Measurements from ENCODE around the gene IQCE.
"Not testable (repeated sequence)": the region's sequence is repeated elsewhere in the genome, so short reads cannot be mapped to it uniquely, and the experiment has no call there.

Gene IQCE

GRCh38 chr7:2555121-2556052, 3.4 kb upstream of the IQCE start, which contains the start of gene BRAT1:
Gene BRAT1, minus strand, starts transcription at chr7:2555524. Its CDS starts 1,093 bp downstream, at chr7:2554431.
- DNase-seq, result peak; percentile 84

GRCh38 chr7:2559283-2559950, 638 bp downstream of the IQCE start:
- DNase-seq, result no peak

GRCh38 chr7:2563955-2564354, 5.2 kb downstream of the IQCE start:
- DNase-seq, result not testable (repeated sequence)

DNA sequence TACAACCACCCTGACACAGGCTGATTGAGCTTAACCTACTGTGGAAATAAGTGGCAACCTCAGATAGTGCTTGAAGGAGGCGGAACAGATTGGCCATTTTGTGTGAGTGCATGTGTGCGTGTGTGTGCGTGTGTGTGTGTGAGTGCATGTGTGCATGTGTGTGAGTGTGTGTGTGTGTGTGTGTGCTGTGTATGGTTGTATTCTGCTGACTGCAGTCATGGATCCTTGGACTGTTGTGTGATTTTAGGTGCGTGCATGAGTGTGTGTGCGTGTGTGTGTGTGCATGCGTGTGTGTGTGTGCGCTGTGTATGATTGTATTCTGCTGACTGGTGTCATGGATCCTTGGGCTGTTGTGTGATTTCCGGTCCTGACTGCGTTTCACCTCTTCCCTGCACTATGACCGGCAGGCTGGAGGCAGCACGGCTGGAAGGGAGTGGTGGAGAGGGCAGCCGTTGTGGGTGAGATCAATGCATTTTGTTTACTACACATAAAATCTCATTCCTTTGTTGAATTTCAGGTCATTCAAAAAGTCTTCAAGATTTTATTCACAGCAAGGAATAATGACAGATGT, 6.3 kb downstream of the IQCE start:
- no peak for DNase-seq

DNA sequence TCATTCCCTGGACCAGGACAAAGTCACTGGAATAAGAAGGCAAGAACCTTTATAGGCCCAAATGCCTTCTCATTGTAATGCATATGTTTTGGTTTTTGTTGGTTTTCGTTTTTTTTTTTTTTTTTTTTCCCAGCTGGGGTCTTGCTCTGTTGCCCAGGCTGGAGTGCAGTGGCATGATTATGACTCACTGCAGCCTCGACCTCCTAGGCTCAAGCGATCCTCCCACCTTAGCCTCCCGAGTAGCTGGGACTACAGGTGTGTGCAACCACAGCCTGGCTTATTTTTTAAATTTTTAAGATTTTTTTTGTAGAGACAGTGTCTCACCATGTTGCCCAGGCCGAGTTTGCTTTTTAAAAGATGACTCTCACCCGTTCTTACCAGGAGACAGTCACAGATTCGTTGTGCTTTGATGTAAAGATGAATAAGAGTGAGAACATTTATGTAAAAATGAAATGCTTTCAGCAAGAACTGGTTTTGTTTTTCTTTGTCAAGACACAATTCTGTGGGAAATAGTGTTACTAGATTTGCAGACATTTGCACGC, 7.6 kb downstream of the IQCE start:
- no peak for DNase-seq

DNA sequence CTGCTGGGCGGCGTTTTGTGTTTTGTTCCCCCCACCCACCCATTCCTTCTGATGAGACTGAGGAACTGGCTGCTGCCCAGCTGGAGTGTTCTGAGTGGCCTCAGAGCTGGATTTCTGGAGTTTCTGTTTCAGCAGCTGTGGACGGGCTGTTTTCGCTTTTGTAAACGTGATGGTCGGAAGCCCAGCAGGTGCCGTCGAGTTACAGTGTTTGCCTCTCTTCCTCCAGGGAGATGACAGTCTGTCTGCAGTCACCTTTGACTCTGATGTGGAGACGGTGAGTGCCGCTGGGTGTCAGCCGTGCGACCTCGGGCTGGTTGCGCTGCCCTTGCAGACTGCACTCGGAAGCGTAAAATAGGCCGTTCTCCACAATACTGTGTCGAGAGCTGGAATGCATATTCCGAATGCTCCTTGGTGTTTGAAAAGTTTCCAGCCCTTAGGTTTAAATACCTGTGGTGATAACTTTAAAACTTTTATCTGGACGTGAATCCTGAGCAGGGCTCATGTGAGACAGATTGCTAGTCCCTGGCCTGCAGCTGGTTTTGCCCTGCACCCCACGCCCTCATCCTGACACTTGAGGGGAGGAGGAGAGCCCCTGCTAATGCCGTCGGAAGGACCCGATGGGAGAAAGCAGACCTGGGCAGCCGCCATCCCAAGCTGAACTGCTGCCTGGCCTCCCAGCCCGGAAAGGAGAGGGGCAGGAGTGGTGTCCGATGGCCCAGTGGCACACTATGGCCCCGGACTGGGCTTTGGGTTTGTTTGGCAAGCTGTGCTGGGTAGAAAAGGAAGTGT, 8.3 kb downstream of the IQCE start:
- DNase-seq, result no peak

DNA sequence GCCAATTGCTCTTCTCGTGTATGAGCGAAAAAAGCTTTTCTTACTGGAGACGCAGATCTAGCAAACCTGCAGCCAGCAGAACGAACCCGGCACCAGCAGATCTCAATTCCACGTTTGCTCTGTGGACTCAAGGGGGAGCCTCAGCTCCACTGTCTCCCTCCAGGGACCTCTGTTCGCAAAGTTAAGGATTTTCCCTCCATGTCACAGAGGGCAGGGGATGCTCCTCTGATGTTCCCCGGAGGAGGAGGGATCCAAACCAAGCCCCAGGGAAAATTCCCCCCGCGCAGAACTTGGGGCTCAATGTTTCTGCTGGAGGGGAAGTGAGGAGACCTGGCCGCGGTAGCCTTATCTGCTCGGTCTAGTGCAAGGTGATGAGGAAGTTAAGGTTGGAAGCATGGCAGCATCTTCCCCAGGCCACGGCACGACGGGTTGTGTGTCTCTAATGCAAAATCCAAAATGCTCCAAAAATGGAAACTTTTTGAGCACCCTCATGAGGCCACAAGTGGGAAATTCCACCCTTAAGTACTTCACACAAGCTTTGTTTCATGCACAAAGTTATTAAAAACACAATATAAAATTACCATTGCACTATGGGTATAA, 9.0 kb downstream of the IQCE start:
- no peak for DNase-seq

DNA sequence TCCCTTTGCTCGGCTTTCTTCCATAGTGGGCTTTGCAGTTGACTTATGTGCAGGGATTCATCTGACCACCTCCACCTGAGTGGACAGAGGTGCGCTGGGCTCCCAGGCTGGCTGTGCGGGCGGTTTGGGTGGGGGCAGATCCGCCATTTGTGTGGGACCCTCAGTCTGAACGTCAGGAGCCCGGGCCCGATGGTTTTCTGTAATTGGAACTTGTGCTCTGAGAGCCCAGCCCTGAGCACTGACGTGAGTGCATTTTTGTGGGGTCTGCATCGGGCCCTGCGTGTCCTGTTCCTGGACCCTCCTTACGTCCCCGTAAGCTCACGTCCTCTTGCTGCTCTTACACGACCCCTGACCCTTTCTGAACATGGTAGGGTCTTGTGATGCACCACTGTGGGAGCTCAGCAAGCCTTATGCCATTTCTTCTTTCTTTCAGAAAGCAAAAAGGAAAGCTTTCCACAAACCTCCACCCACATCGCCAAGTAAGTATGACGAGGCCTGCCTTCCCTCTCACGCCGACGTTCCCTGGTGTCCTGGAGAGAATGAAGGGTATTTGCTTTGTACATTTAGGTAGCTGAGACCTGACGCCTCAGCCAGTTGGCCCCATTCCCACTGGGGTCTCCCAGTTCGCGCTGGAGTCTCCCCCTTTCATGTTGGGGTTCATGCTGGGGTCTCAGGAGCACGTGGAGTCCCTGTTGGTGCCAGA, 9.9 kb downstream of the IQCE start:
- no peak for DNase-seq

- DNase-seq, result no peak
Measured at GRCh38 chr7:2569421-2569820, 10.6 kb downstream of the IQCE start.

DNA sequence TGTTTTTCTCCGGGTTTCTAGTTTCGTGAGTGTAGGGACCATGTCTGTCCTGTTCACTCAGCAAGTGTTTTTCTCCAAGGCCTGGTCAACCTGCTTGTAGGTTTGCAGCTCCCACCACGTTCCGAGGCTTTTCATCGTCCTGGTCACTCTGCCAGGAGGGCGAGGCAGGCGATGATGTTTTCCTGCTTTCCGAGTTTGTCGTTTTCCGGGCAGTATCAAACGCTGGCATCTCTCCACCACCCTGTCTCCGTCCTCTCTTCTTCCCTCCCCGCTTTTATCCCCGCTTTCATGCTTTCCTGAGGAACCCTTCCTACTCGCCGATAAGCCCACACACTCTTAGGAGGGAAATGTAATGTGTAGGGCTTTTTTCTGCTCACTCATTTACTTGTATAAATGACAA, 11.2 kb downstream of the IQCE start:
- DNase-seq, result no peak

DNA sequence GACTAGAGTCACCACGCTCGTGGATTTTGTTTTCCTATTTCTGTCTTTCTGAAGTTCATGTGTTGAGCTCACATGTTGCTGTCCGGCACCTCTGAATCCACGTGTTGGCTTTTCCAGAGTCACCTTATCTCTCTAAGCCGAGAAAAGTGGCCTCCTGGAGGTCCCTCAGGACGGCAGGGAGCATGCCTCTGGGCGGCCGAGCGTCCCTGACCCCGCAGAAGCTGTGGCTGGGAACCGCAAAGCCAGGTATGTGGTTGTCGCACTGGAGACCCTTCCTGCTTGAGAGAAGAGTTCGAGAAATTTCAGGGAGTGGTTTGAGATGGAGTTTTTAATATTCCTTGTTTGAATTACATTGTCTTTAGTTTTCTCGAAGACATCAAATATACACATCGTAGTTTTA, 12.6 kb downstream of the IQCE start:
- DNase-seq, result no peak

- no peak for DNase-seq
Measured at GRCh38 chr7:2572101-2572842, 13.5 kb downstream of the IQCE start.

- no peak for DNase-seq
Measured at GRCh38 chr7:2573761-2574160, 15.0 kb downstream of the IQCE start.

GRCh38 chr7:2575046-2575732, 16.4 kb downstream of the IQCE start:
- DNase-seq, result no peak

DNA sequence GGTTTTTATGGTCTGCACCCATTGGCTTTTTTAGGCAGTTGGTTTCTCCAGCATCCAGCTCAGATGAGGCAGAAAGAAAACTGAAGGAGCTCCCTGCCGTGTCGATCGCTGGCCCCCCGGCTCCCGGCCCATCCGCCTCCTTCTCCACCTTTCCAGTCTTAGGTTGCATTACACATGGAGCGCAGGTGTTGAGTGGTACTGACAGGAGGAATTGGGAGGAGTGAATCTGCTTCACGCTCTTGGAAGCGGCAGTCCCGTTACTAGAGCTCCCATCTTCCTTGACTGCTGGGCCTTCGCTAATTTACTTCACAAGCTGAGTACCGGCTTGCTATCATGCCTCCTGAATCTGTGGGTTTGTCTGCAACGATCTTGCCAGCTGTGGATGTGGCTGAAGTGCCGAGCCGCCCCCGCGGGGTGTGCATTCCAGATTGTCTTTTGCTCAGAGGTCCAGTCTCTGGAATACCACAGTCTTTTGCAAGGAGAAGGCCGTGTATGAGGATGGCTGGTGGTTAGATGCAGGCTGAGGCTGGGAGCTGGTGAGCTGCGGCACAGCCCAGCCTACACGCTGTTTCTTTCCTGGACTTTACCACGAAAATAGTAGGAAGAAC, 17.1 kb downstream of the IQCE start:
- no peak for DNase-seq

DNA sequence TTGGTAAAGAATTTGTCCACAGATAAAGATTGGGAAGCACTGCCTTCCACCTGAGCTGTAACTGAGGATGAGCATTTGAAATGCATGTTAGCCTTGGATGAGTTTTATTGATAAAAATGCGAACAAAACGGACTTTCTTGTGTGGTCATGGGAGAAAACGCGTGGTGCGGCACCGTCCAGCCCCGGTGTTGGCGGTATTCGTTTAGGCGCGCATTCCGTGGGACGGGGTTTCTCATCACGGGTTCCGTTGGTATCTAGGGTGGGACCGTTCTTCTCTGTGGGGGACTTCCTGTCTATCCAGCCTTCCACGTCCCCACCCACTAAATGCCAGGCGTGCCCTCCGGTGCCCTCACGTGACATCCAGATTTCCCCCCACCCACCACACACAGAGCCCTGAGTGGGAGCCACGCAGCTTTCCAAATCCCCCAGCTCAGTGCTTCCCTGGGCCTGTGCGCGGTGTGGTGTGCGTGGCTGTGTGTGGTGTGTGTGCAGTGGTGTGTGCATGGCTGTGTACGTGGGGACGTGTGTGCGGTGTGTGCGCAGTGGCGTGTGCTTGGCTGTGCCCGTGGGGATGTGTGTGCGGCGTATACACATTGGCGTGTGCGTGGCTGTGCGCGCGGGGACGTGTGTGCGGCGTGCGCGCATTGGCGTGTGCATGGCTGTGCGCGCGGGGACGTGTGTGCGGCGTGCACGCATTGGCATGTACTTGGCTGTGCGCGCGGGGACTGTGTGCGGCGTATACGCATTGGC, 18.1 kb downstream of the IQCE start:
- no peak for DNase-seq

DNA sequence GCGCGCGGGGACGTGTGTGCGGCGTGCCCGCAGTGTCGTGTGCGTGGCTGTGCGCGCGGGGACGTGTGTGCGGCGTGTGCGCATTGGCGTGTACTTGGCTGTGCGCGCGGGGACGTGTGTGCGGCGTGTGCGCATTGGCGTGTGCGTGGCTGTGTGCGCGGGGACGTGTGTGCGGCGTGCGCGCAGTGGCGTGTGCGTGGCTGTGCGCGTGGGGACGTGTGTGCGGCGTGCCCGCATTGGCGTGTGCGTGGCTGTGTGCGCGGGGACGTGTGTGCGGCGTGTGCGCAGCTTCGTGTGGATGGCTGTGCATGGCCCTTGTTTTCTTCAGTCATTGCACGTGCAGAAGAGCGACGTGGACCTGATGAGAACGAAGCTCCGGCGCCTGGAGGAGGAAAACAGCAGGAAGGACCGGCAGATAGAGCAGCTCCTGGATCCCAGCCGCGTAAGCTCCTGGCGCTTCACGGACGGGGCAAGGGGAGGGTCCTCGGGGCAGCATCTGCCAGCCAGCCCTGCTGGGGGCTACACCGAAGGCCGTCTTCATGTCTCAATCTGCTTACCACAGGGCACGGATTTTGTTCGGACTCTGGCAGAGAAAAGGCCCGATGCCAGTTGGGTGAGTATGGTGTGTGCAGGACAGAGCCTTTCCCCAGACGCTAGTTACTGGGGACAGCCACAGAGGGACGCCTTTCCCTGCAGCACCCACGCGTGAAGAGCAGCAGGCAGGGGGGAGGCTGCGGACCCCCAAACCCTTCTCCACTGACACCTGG, 19.3 kb downstream of the IQCE start:
- no peak for DNase-seq

DNA sequence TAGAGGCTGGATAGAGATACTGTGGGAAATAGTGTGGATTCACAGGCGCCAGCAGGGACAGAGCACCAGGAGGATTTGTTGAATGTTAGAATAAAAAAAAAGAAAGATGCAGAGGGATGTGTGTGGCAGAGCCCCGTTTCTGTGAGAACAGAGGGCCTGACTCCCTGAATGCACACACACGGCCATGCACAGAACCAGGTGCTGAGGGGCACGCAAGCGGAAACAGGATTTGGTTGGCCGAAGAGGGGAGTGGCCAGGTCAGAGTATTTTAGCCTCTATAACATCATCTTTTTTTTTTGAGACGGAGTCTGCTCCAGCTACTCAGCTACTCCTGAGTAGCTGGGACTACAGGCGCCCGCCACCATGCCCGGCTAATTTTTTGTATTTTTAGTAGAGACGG, 21.9 kb downstream of the IQCE start:
- no peak for DNase-seq
